Measurements from ENCODE around the gene ANO10.

- TF ChIP-seq CTCF (IDR thresholded peaks at IDR 0.05; ENCODE audit: borderline replicate concordance, extremely low read depth, low read length, poor library complexity, severe bottlenecking) = no peak
- TF ChIP-seq EZH2 (IDR thresholded peaks at IDR 0.05; ENCODE audit: borderline replicate concordance, low read depth, low read length, severe bottlenecking) = no peak
These were observed 15.9 kb upstream of the ANO10 start for GRCh38 chr3:43637702-43638101.

Data from DND-41 (cell line).